Measurements from ENCODE around the gene MARVELD2. TPM values are rescaled to one million over a fixed set of nuclear protein-coding genes. Genes with fewer than 3 reads are reported as not detected.
"Not testable (repeated sequence)": the region's sequence is repeated elsewhere in the genome, so short reads cannot be mapped to it uniquely, and the experiment has no call there.

The MARVELD2 gene
- total and polyA plus RNA-seq, 2 donors from 2014 or later, result 8.5 to 41.2 TPM

- no peak for FAIRE-seq
- H3K9me3 ChIP-seq (ENCODE audit: control insufficient read depth in 2 of 3, insufficient read depth in 1 of 3, low read length in 3 of 3), result no peaks in the 10 kb centered on the region
- peaks cover 0 to 2% (median 0%) of the 10 kb centered on the region in 3 donors for H3K4me1 ChIP-seq (ENCODE audit: control insufficient read depth in 2 of 3, insufficient read depth in 2 of 3, low read depth in 1 of 3, low read length in 3 of 3)
- TF ChIP-seq, protein P1, sequence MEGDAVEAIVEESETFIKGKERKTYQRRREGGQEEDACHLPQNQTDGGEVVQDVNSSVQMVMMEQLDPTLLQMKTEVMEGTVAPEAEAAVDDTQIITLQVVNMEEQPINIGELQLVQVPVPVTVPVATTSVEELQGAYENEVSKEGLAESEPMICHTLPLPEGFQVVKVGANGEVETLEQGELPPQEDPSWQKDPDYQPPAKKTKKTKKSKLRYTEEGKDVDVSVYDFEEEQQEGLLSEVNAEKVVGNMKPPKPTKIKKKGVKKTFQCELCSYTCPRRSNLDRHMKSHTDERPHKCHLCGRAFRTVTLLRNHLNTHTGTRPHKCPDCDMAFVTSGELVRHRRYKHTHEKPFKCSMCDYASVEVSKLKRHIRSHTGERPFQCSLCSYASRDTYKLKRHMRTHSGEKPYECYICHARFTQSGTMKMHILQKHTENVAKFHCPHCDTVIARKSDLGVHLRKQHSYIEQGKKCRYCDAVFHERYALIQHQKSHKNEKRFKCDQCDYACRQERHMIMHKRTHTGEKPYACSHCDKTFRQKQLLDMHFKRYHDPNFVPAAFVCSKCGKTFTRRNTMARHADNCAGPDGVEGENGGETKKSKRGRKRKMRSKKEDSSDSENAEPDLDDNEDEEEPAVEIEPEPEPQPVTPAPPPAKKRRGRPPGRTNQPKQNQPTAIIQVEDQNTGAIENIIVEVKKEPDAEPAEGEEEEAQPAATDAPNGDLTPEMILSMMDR (IDR thresholded peaks at IDR 0.05; ENCODE audit: borderline replicate concordance, extremely low read depth, insufficient read depth), result no peak
- no peak overlapping the region for H3K27ac ChIP-seq (ENCODE audit: low read depth in 2 of 2, low read length in 2 of 2)
- no peaks in the 10 kb centered on the region for H3K27me3 ChIP-seq (ENCODE audit: control insufficient read depth, insufficient read depth, low read length)
- no peak overlapping the region for H3K9ac ChIP-seq (ENCODE audit: low read length in 3 of 3)
- H3K36me3 ChIP-seq (ENCODE audit: control insufficient read depth in 2 of 3, insufficient read depth in 3 of 3, low read length in 3 of 3), result no peaks in the 10 kb centered on the region
- intact Hi-C loops (cut with DNase I), result no loop called here
- DNase-seq, result no peak
- no peak overlapping the region for H3K4me3 ChIP-seq (ENCODE audit: low read length in 3 of 3)
These were observed 35.2 kb downstream of the MARVELD2 start for GRCh38 chr5:69450116-69450515.

DNA sequence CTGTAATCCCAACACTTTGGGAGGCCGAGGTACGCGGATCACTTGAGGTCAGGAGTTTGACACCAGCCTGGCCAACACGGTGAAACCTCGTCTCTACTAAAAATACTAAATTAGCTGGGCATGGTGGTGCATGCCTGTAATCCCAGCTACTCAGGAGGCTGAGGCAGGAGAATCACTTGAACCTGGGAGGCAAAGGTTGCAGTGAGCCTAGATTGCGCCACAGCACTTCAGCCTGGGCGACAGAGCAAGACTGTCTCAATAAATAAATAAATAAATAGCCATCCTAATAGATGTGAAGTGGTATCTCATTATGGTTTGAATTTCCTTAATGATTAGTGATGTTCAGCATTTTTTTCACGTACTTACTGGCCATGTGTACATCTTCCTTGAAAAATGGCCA is 35.6 kb downstream of the MARVELD2 start:
- H3K27ac ChIP-seq (ENCODE audit: low read depth in 2 of 2, low read length in 2 of 2); H3K4me3 ChIP-seq (ENCODE audit: low read length in 3 of 3); H3K4me1 ChIP-seq (ENCODE audit: control insufficient read depth in 2 of 3, insufficient read depth in 2 of 3, low read depth in 1 of 3, low read length in 3 of 3); intact Hi-C loops (cut with DNase I); H3K27me3 ChIP-seq (ENCODE audit: control insufficient read depth, insufficient read depth, low read length); DNase-seq; H3K36me3 ChIP-seq (ENCODE audit: control insufficient read depth in 2 of 3, insufficient read depth in 3 of 3, low read length in 3 of 3); H3K9me3 ChIP-seq (ENCODE audit: control insufficient read depth in 2 of 3, insufficient read depth in 1 of 3, low read length in 3 of 3); FAIRE-seq; H3K9ac ChIP-seq (ENCODE audit: low read length in 3 of 3): not testable (repeated sequence)

DNA sequence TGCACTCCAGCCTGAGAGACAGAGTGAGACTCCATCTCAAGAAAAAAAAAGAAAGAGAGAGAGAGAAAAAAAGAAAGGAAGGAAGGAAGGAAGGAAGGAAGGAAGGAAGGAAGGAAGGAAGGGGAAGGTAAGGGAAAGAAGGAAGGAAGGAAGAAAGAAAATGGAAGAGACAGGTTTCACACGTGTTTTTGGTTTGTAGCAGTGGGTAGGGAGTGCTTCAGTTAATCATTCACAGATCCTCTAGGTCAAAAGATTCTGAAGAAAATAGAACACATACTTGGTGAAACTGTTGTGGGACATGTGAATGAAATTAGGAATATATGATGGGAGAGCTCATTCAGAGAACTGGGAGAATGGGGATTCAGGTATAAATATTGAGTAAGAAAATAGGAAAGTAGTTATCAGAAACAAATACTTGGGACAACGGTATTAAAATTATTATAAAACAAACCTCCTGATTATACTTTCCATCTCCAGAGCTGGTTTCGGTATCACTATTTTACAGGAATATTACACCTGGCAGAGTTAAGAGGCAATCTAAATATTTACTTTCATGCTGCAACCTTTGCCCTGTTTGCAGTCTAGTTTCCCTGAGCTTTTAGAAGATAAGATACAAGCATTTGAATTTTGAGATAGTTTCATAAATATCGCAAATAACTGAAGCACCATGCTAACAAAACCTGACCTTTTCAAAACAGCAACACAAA is 37.2 kb downstream of the MARVELD2 start:
- FAIRE-seq (no peak), DNase-seq (no peak)
- no peak overlapping the region for H3K27ac ChIP-seq (ENCODE audit: low read depth in 2 of 2, low read length in 2 of 2)
- peaks cover 0 to 2% (median 0%) of the 10 kb centered on the region in 3 donors for H3K4me1 ChIP-seq (ENCODE audit: control insufficient read depth in 2 of 3, insufficient read depth in 2 of 3, low read depth in 1 of 3, low read length in 3 of 3)
- intact Hi-C loops (cut with DNase I), result no loop called here
- H3K9ac ChIP-seq (ENCODE audit: low read length in 3 of 3), result no peak overlapping the region
- TF ChIP-seq, protein P1 (IDR thresholded peaks at IDR 0.05; ENCODE audit: borderline replicate concordance, extremely low read depth, insufficient read depth), result no peak
- H3K27me3 ChIP-seq (ENCODE audit: control insufficient read depth, insufficient read depth, low read length), result no peaks in the 10 kb centered on the region
- no peaks in the 10 kb centered on the region for H3K36me3 ChIP-seq (ENCODE audit: control insufficient read depth in 2 of 3, insufficient read depth in 3 of 3, low read length in 3 of 3)
- H3K4me3 ChIP-seq (ENCODE audit: low read length in 3 of 3), result no peak overlapping the region
- H3K9me3 ChIP-seq (ENCODE audit: control insufficient read depth in 2 of 3, insufficient read depth in 1 of 3, low read length in 3 of 3), result no peaks in the 10 kb centered on the region

DNA sequence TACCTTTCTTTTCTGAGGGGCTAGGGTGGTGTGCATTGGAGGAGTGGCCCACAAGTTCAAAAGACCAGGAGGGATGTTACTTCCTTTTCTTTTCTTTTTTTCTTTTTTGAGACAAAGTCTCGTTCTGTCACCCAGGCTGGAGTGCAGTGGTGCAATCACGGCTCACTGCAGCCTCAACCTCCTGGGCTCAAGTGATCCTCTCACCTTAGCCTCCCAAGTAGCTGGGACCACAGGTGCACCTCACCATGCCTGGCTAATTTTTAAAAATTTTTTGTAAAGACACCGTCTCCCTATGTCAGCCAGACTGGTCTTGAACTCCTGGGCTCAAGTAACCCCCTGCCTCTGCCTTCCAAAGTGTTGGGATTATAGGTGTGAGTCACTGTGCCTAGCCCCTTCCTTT is 38.6 kb downstream of the MARVELD2 start:
- H3K4me3 ChIP-seq (ENCODE audit: low read length in 3 of 3); H3K36me3 ChIP-seq (ENCODE audit: control insufficient read depth in 2 of 3, insufficient read depth in 3 of 3, low read length in 3 of 3); DNase-seq; H3K4me1 ChIP-seq (ENCODE audit: control insufficient read depth in 2 of 3, insufficient read depth in 2 of 3, low read depth in 1 of 3, low read length in 3 of 3); H3K9me3 ChIP-seq (ENCODE audit: control insufficient read depth in 2 of 3, insufficient read depth in 1 of 3, low read length in 3 of 3); H3K9ac ChIP-seq (ENCODE audit: low read length in 3 of 3); FAIRE-seq; intact Hi-C loops (cut with DNase I); H3K27ac ChIP-seq (ENCODE audit: low read depth in 2 of 2, low read length in 2 of 2); H3K27me3 ChIP-seq (ENCODE audit: control insufficient read depth, insufficient read depth, low read length): not testable (repeated sequence)

All from kidney (tissue), 14 donors.